K562 (cell line): ENCODE data around the gene GPR157. TPM values are rescaled to one million over a fixed set of nuclear protein-coding genes. Genes with fewer than 3 reads are reported as not detected.

Source experiments
- ATAC-seq: fragments of 200-7000 bp; cut with Tn5 transposase; 3 replicates; pipeline ENCODE4 v1.9.1; 2020; ENCODE audit warnings: moderate library complexity
- BruUV-seq: library from RNA; stranded (reverse); fragments of 400-500 nt; replicated peaks from 2 replicates; lab custom pipeline; 2021; lab: Mats Ljungman, UMichigan
- CTCF ChIA-PET: fragments of 300-600 bp; formaldehyde crosslinking; extraction: SDS; loops from one replicate; lab custom pipeline; 2021; ENCODE audit warnings: low intra/inter-chr PET ratio; lab: Yijun Ruan, JAX
- POLR2A ChIA-PET: fragments of 300-600, 350-650 bp; sonication (Branson Sonifier 250); formaldehyde crosslinking; extraction: SDS; loops from one replicate; lab custom pipeline; 2021; ENCODE audit warnings: antibody characterized with exemption, inconsistent platforms; lab: Yijun Ruan, JAX
- DNase-seq, 4 experiments: peaks; one replicate each; pipeline versions ENCODE4 v3.0.0 to v3.0.0-alpha.2; 2011 to 2018; ENCODE audit warnings: low spot score in 3 of 4, mixed read lengths in 3 of 4; ENCODE audit errors: extremely low read depth in 1 of 4
- FAIRE-seq: peaks from 2 replicates; lab custom pipeline; 2011; peaks lifted over from hg19 to GRCh38; lab: Jason Lieb, UNC
- H2AFZ ChIP-seq: 2 replicates; pipeline ENCODE4 v1.6.0; 2011; ENCODE audit warnings: low read depth, low read length, control low read depth, inconsistent platforms
- H3K27ac ChIP-seq: fragments of 200-600 bp; 3 replicates; pipeline ENCODE4 v1.8.0; 2011; ENCODE audit warnings: low read depth, mild to moderate bottlenecking, control low read depth, inconsistent platforms, low read length, moderate library complexity, mixed read lengths; ENCODE audit errors: extremely low read depth
- H3K27me3 ChIP-seq, 2 experiments: fragments of 300-600 bp in 1 of 2; 2 replicates in 1 of 2; 3 replicates in 1 of 2; pipeline versions ENCODE4 v1.6.0 to v1.8.0; 2011; ENCODE audit warnings: inconsistent platforms in 2 of 2, low read length in 2 of 2, mild to moderate bottlenecking in 1 of 2, mixed read lengths in 1 of 2, moderate library complexity in 1 of 2; ENCODE audit not compliant: control insufficient read depth in 2 of 2, insufficient read depth in 2 of 2
- H3K36me3 ChIP-seq: fragments of 300-600 bp; 3 replicates; pipeline ENCODE4 v1.8.0; 2011; ENCODE audit warnings: mild to moderate bottlenecking, low read length, inconsistent platforms; ENCODE audit not compliant: control insufficient read depth, insufficient read depth
- H3K4me1 ChIP-seq, 2 experiments: fragments of 200-600 bp in 1 of 2; replicated peaks in 1 of 2; 2 replicates in 1 of 2; 3 replicates in 1 of 2; pipeline versions ENCODE4 v1.5.1 to v1.8.0; 2011; ENCODE audit warnings: inconsistent platforms in 2 of 2, low read length in 2 of 2, mild to moderate bottlenecking in 1 of 2, mixed read lengths in 1 of 2, moderate library complexity in 1 of 2; ENCODE audit not compliant: control insufficient read depth in 2 of 2, insufficient read depth in 2 of 2
- H3K4me2 ChIP-seq: 2 replicates; pipeline ENCODE4 v1.6.1; 2011; ENCODE audit warnings: low read length, control low read depth, inconsistent platforms, mixed read lengths; ENCODE audit not compliant: insufficient read depth
- H3K4me3 ChIP-seq: fragments of 200-600 bp; sonication (generic), shearing (Covaris generic); 2 replicates; pipeline ENCODE4 v1.5.1; 2016; ENCODE audit warnings: control low read depth, inconsistent platforms
- H3K79me2 ChIP-seq: fragments of 200-600 bp; 3 replicates; pipeline ENCODE4 v1.8.0; 2011; ENCODE audit warnings: low read length, inconsistent platforms; ENCODE audit not compliant: control insufficient read depth, insufficient read depth
- H3K9ac ChIP-seq, 2 experiments: 2 replicates each; pipeline versions ENCODE4 v1.6.0 to v1.6.1; 2011; ENCODE audit warnings: low read depth in 2 of 2, low read length in 2 of 2, control low read depth in 1 of 2, inconsistent platforms in 1 of 2, mild to moderate bottlenecking in 1 of 2, mixed read lengths in 1 of 2; ENCODE audit not compliant: insufficient read depth in 1 of 2
- H3K9me1 ChIP-seq: one replicate; pipeline ENCODE4 v1.6.0; 2011; ENCODE audit warnings: inconsistent platforms, mild to moderate bottlenecking, low read length, moderate library complexity; ENCODE audit not compliant: control insufficient read depth, insufficient read depth
- H3K9me3 ChIP-seq: replicated peaks from 2 replicates; pipeline ENCODE4 v1.5.1; 2011; ENCODE audit warnings: low read depth, low read length, inconsistent platforms; ENCODE audit not compliant: control insufficient read depth, insufficient read depth
- H4K20me1 ChIP-seq: replicated peaks from 2 replicates; pipeline ENCODE4 v1.6.1; 2011; ENCODE audit warnings: low read length, inconsistent platforms, mixed read lengths; ENCODE audit not compliant: control insufficient read depth, insufficient read depth
- HDAC3 ChIP-seq: fragments of 450-650 bp; IDR thresholded peaks from 2 replicates; pipeline ENCODE4 v1.6.1; 2018; ENCODE audit warnings: borderline replicate concordance, mild to moderate bottlenecking, moderate library complexity; ENCODE audit not compliant: partially characterized antibody
- LARP7 ChIP-seq: fragments of 450-650 bp; IDR thresholded peaks from 2 replicates; pipeline ENCODE4 v1.6.1; 2016
- TSHZ1 ChIP-seq: fragments of 250-450 bp; sonication (Bioruptor Pico); IDR thresholded peaks from 2 replicates; pipeline ENCODE4 v1.4.0; 2020; ENCODE audit warnings: mild to moderate bottlenecking, moderate library complexity
- UBTF ChIP-seq, 2 experiments: IDR thresholded peaks; 2 replicates each; pipeline ENCODE4 v1.6.1; 2012; ENCODE audit warnings: improper control_type of control experiment in 2 of 2, low read depth in 2 of 2, low read length in 2 of 2, borderline replicate concordance in 1 of 2
- ZNF316 ChIP-seq: fragments of 450-650 bp; IDR thresholded peaks from 2 replicates; pipeline ENCODE4 v1.6.1; 2016
- WGBS: fragments of 100-300 bp; shearing (Covaris generic); methylation state at CpG from one replicate; pipeline ENCODE4 v1.1.6; 2016; ENCODE audit warnings: low coverage, mixed read lengths; ENCODE audit not compliant: insufficient coverage; ENCODE audit errors: missing lambda C conversion rate; 5-methylcytosine and 5-hydroxymethylcytosine counted together
- in situ Hi-C: fragments of 300-500 bp; cut with MboI; formaldehyde crosslinking; loops from 4 replicates; pipeline ENCODE4 v1.15.0; 2018; ENCODE audit warnings: inconsistent platforms, mixed read lengths
- intact Hi-C: fragments of 100-400 bp; cut with micrococcal nuclease; formaldehyde crosslinking; loops from 2 replicates; pipeline ENCODE4 v1.14.2; 2022
- polyA plus RNA-seq, 8 experiments: library from polyadenylated mRNA; depleted of rRNA in 4 of 8; stranded (reverse) in 5 of 8; unstranded in 3 of 8; fragments of >200 nt; fragmentation: Nextera tagmentation in 2 of 8; fragmentation: Illumina TruSeq in 1 of 8; extraction: Ambion mirVana in 2 of 8; extraction: Trizol in 1 of 8; gene quantifications; 2 replicates each; pipeline versions ENCODE4 v1.2.1 to v1.2.3, GENCODE V29; 2011 to 2014; ENCODE audit warnings: inconsistent platforms in 1 of 8, missing spikeins in 1 of 8
- total RNA-seq, 7 experiments: library from RNA; depleted of rRNA in 6 of 7; stranded (reverse); fragments of >200 nt in 6 of 7; fragmentation: Illumina TruSeq in 2 of 7; extraction: Trizol in 2 of 7; gene quantifications; 2 replicates each; pipeline versions ENCODE4 v1.2.1 to v1.2.3, GENCODE V29; 2011 to 2021; ENCODE audit warnings: low replicate concordance in 1 of 7

Gene GPR157
- total and polyA plus RNA-seq, 9 of the 15 experiments (the other 6 are each of a cell fraction or from before 2014, with no cell fraction given): 0.01 to 0.18 (median 0.04) TPM; not detected in 4

GRCh38 chr1:9127395-9128165 lies 1.3 kb downstream of the GPR157 start:
- Histone ChIP-seq H3K9me1 (no peaks in the 10 kb centered on the region), H3K79me2 (no peaks in the 10 kb centered on the region), H3K9ac (0 out of 4 replicates have a peak overlapping the region, but pooled peaks of 1 of the 2 experiments have one; percentile 88), H3K9me3 (no peaks in the 10 kb centered on the region), H3K27ac (no peak overlapping the region), H3K4me3 (no peak overlapping the region)
- WGBS: 43% methylated on average over 19 of the region's 19 CpGs
- in situ Hi-C loops (no loop called here), intact Hi-C loops (no loop called here)
- CTCF ChIA-PET: no interaction called here
- no peak for ATAC-seq
- no peak for TF ChIP-seq TSHZ1 (CRISPR knock-in tag)
- TF ChIP-seq UBTF (IDR thresholded peaks at IDR 0.05; ENCODE audit: borderline replicate concordance in 1 of 2, low read depth in 2 of 2, low read length in 2 of 2): no peak
- TF ChIP-seq ZNF316: peak; percentile 9; the same call in 1 of the 2 replicates
- TF ChIP-seq HDAC3: no peak
- no peak for TF ChIP-seq LARP7
- TF ChIP-seq, all 486 proteins: peak for 1
- Histone ChIP-seq H4K20me1 (no peaks in the 10 kb centered on the region), H3K27me3 (peaks cover 0 to 26% of the 10 kb centered on the region in 2 experiments; a peak in 3 of 5 replicates), H3K36me3 (no peaks in the 10 kb centered on the region), H3K4me2 (no peak overlapping the region), H3K4me1 (peaks cover 0 to 17% of the 10 kb centered on the region in 2 experiments; a peak in 2 of 5 replicates), H2AFZ (no peak overlapping the region)
- DNase-seq (no peak), FAIRE-seq (no peak)
- POLR2A ChIA-PET: interaction anchor here (0.6 kb wide), 1 partner anchor 102 kb away, joined by 3 read pairs; no protein-coding TSS in a partner anchor
- BruUV-seq: no TSS peak
